ENCODE measurements around the gene MNT. TPM values are rescaled to one million over a fixed set of nuclear protein-coding genes. Genes with fewer than 3 reads are reported as not detected.

MNT gene
- total and polyA plus RNA-seq, 11 donors: 4.1 to 20.4 (median 9.8) TPM

DNA sequence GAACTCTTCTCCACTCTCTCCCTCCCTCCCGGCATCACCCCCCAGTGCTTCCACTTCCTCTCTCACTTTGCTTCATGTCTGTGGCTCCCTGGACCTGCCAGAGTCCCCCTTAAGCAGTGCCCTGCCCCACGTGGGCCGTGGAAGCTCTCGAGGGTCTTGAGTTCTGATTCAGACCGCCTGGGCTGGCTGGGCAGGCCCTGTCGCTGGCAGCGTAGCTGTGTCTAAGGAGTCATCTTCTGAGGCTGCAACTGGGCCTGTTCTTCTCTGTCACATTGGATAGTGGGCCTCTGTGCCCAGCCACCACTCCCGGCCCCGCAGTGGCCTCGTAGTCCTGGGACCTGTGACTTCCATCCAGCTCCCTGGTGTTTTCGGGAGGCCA, 30.7 kb downstream of the MNT start:
- intact Hi-C loops (cut with DNase I): no loop called here
- peaks cover 0 to 56% (median 34%) of the 10 kb centered on the region in 9 donors for H3K36me3 ChIP-seq
- no peak for TF ChIP-seq POLR2A (IDR thresholded peaks at IDR 0.05)
- H3K4me1 ChIP-seq: peaks cover 0 to 29% (median 15%) of the 10 kb centered on the region in 12 donors
- 88 to 92% (median 89%) methylated on average over 9 to 11 of the region's 11 CpGs for WGBS, 4 donors
- H3K9me3 ChIP-seq: no peaks in the 10 kb centered on the region
- DNase-seq: peak in 1 of 5 donors; percentile 55
- no peaks in the 10 kb centered on the region for H3K27me3 ChIP-seq
- no peak overlapping the region for H3K27ac ChIP-seq
- no peak overlapping the region for H3K4me3 ChIP-seq
- no peak for ATAC-seq

DNA sequence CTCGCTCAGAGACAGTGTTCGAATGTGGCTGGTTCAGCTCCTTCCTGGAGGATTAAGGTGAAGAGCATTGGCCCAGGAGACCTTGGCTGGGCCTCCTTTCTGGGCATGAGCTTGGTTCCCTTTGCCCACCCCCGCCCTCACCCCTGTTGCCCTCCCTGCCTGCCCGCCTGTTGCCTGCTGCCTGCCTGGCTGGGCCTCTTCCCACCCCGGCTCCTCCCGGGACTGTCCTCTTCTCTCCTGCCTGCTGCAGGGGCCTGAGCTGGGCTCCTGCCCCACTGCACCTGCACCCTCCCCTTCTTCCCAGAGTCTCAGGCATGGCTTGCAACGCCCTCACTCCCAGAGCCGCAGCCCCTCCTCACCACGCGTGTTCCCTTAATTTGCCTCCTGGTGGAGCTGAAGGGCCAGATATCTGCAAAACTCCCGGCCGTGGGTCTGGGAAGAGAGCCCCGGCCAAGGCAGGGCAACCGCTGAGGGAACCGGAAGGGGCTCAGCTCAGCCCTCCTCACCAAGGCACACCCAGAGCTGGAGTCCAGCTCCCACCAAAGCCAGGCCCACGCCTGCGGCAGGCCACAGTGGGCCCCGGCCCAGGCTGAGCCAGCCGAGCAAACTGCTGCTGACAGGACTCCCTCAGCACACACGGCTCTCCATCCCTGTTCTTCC, 31.2 kb downstream of the MNT start:
- H3K27me3 ChIP-seq: no peaks in the 10 kb centered on the region
- DNase-seq (no peak), ATAC-seq (peak in 2 of 4 donors; percentile 4 to 12)
- H3K27ac ChIP-seq: no peak overlapping the region
- no peak overlapping the region for H3K4me3 ChIP-seq
- TF ChIP-seq POLR2A (IDR thresholded peaks at IDR 0.05): no peak
- TF ChIP-seq, protein P1, sequence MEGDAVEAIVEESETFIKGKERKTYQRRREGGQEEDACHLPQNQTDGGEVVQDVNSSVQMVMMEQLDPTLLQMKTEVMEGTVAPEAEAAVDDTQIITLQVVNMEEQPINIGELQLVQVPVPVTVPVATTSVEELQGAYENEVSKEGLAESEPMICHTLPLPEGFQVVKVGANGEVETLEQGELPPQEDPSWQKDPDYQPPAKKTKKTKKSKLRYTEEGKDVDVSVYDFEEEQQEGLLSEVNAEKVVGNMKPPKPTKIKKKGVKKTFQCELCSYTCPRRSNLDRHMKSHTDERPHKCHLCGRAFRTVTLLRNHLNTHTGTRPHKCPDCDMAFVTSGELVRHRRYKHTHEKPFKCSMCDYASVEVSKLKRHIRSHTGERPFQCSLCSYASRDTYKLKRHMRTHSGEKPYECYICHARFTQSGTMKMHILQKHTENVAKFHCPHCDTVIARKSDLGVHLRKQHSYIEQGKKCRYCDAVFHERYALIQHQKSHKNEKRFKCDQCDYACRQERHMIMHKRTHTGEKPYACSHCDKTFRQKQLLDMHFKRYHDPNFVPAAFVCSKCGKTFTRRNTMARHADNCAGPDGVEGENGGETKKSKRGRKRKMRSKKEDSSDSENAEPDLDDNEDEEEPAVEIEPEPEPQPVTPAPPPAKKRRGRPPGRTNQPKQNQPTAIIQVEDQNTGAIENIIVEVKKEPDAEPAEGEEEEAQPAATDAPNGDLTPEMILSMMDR (IDR thresholded peaks at IDR 0.05): peak in 1 of 12 donors; percentile 9
- peaks cover 0 to 34% (median 16%) of the 10 kb centered on the region in 12 donors for H3K4me1 ChIP-seq
- H3K36me3 ChIP-seq: peaks cover 0 to 56% (median 34%) of the 10 kb centered on the region in 9 donors
- 56 to 72% (median 65%) methylated on average over 17 to 20 of the region's 20 CpGs for WGBS, 4 donors
- intact Hi-C loops (cut with DNase I): no loop called here
- H3K9me3 ChIP-seq: no peaks in the 10 kb centered on the region

DNA sequence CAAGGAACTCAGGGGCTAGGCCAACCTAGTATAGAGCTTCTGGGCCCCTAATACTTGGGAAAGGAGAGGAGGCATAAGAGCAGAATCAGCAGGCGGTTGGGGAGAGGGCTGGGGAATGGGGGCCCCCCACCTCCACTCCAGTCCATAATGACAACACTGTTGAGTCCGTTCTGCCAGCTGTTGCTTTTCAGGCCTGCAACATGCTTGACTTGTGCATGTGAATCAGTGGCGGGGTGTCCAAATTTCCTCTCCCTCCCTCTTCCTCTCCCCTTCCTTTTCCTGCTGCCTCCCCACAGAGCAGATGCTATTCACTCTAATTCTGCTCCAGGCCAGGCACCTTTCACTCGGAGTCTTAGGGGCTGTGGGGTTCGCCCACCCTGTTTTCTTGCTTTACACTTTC, 31.8 kb downstream of the MNT start:
- peaks cover under 1 to 41% (median 21%) of the 10 kb centered on the region in 12 donors for H3K4me1 ChIP-seq
- 63 to 73% (median 69%) methylated on average over 5 of the region's 5 CpGs for WGBS, 4 donors
- no peaks in the 10 kb centered on the region for H3K27me3 ChIP-seq
- H3K4me3 ChIP-seq: no peak overlapping the region
- TF ChIP-seq, protein P1 (IDR thresholded peaks at IDR 0.05): no peak
- TF ChIP-seq POLR2A (IDR thresholded peaks at IDR 0.05): no peak
- DNase-seq (no peak), ATAC-seq (no peak)
- H3K9me3 ChIP-seq: no peaks in the 10 kb centered on the region
- peaks cover 0 to 62% (median 30%) of the 10 kb centered on the region in 9 donors for H3K36me3 ChIP-seq
- intact Hi-C loops (cut with DNase I): no loop called here
- no peak overlapping the region for H3K27ac ChIP-seq

DNA sequence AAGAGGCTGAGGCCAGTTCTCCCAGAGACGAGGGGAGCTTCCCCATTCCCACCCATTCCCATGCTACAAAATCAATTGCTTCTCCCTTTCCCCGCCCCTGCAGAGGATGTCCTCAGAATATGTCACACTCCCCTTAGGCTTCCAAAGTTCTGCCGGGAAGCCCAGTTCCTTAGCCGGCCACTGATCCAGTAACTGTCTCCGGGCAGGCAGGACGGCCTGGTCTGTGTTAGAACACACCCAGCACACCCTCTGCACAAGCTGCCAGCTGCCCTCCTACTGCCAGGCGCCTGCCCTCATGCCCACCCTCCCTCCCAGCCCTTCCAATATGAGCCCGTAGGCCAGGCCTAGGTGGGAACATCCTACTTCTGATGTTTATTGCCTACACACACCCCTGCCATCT, 32.5 kb downstream of the MNT start:
- intact Hi-C loops (cut with DNase I): no loop called here
- Histone ChIP-seq H3K4me1 (peaks cover 3 to 48% (median 27%) of the 10 kb centered on the region in 12 donors), H3K27ac (peak overlapping the region in 7 of 12 donors; percentile 4 to 56 (median 30)), H3K36me3 (peaks cover 0 to 61% (median 25%) of the 10 kb centered on the region in 9 donors), H3K9me3 (no peaks in the 10 kb centered on the region), H3K4me3 (no peak overlapping the region), H3K27me3 (no peaks in the 10 kb centered on the region)
- 43 to 61% (median 55%) methylated on average over 8 of the region's 8 CpGs for WGBS, 4 donors
- DNase-seq: peak in 3 of 5 donors; percentile 39 to 68 (median 61)
- peak; percentile 23 to 65 (median 58) for ATAC-seq
- TF ChIP-seq POLR2A (IDR thresholded peaks at IDR 0.05): no peak
- TF ChIP-seq, protein P1 (IDR thresholded peaks at IDR 0.05): no peak
